Measurements from ENCODE around the gene TSPAN5.

Gene TSPAN5

GRCh38 chr4:98581126-98581525 is 77.3 kb downstream of the TSPAN5 start:
- DNase-seq, result no peak

DNA sequence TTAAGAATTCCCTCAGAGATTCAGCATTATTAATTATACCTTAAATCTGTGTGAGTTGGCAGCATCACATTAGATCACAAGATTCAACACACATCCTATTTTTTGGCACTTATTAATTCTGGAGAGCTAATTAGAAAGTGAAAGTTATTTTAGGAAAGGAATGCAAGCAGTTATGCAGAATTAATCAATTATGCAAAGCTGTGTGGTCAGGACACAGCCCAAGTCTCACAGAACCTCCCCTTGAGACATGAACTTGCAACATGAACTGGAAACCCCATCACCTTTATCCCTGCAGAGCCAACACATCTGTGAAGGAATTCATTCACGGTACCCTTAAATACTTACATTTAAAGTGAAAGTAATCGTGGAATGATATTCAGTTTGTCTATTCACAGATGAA is 80.5 kb downstream of the TSPAN5 start:
- DNase-seq, result no peak

GRCh38 chr4:98574816-98575215 is 83.6 kb downstream of the TSPAN5 start:
- no peak for DNase-seq

DNA sequence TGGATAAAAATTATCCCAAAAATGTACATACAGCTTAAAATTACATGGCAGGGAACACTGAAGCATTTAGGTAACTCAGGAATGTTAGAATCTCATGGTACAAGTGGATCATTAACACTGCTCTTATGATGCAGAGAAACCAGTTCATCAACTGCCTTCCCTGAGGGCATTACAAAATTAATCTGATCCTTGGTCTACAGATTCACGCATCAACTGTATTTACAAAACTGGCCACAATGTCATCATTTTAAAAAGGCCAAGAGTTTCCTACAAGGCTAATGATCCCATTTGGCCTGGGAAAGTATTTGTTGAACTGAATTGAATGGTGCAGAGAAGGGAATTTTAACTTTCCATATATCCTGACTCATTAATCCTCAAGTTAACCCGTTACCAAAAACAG is 84.6 kb downstream of the TSPAN5 start:
- no peak for DNase-seq

- no peak for DNase-seq
These were observed 85.7 kb downstream of the TSPAN5 start for GRCh38 chr4:98572697-98573096.

- DNase-seq, result no peak
These were observed 87.1 kb downstream of the TSPAN5 start for GRCh38 chr4:98571161-98571786.

DNA sequence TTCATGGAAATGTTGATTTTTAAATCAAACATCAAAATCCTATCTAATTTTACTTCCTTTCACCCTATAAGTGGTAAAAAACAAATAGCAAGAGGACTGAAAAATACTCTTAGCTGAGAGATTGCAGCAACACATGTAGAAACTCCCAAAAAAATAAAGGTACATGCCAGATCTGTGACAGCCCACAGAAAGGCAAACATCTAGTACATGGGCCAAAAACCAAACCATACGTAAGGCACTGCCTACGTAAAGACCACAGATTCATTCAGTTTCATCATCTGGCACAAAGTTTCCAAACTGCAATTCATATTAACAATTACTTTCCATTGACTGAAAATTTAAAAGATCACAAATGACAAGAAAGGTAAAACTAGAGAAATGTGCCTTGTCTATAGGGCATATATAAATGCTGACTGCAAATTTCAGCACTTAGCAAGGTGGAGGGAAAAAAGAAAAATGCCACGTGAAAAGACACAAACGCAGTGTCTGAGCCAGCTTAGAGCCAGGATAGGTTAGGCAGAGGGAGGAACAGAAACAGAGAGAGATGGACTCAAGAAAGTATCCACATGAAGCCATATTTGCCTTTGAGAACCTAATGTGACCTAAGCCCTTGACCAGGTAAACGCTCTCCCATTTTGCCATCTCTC is 88.1 kb downstream of the TSPAN5 start:
- DNase-seq, result no peak

DNA sequence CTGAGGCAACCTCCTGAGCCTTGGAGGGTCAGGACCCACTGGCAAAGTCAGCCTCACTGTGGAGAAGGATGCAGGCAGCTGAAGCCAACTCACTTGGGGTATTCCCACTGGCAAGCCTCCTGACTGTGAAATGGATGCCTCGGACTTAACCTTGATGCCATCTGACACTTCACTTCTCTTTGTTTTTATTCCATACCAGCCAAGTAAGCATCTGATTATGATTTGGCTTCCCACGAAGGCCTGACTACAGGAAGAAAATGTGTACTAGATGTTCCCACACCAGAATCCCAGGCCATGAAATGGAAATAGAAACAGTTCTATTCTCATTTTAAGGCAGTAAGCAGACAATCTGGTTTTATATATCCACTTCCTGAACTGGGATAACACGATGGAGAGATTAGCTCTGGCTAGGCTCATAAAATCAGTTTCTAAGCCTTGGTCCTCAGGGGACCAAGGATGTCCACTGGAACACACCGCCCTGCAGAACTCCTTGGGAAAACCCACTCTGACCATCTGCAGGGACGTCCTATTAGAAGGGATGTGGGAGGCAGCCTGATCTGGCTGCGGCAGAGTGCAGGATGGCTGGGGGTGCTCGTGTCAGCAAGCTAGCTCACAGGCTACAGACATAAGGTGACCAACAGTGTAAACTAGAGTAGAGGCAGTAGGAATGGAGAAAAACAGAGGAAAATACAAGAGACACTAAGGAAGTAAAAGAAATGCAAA is 89.3 kb downstream of the TSPAN5 start:
- DNase-seq, result no peak

DNA sequence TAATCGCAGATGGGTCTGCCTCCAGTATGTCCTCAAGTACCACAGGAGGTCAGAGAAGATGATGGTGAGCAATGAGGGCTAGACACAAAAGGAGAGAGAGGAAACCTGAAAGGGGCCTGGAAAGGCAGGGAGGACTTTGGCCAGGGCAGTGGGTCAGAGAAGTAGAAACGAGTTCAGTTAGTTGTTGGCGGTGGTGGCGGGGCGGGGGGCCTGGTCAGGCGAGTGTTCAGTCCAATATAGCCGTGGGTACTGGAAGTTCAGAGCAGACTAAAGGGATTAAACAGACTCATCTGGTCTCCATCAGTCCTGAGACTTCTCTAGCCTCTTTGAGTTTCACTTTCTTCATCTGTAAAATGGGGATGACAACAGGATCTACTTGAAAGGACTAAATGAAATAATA is 90.8 kb downstream of the TSPAN5 start:
- no peak for DNase-seq

DNA sequence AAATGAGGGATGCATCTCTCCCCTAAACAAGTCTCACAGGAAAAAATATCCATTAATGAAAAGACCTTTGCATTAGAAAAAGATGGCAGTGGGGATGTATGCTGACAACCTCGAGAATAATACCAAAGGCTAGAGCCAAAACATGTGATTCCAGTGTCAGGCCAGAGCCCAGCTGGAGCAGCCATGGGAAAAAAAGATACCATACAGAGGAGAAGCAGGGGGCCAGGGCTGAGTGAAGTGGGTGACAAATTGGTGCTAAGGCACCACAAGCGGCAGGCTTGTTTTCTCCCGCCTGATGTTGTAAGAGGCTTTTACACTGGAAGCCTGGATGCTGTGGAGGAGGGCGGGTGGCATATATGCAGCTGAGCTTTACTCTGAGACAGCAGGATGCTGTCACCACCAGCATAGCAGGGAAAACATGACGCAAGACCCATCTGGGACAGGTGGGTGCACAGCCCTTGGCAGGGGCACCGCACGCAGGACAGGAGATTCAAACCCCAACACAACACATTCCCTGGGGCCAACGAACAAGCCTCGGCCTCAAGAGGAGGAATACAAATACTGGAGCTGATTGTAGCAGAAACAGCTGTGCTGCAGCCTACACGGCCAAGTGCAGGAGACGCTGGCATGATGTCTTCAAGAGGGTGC is 91.9 kb downstream of the TSPAN5 start:
- no peak for DNase-seq

DNA sequence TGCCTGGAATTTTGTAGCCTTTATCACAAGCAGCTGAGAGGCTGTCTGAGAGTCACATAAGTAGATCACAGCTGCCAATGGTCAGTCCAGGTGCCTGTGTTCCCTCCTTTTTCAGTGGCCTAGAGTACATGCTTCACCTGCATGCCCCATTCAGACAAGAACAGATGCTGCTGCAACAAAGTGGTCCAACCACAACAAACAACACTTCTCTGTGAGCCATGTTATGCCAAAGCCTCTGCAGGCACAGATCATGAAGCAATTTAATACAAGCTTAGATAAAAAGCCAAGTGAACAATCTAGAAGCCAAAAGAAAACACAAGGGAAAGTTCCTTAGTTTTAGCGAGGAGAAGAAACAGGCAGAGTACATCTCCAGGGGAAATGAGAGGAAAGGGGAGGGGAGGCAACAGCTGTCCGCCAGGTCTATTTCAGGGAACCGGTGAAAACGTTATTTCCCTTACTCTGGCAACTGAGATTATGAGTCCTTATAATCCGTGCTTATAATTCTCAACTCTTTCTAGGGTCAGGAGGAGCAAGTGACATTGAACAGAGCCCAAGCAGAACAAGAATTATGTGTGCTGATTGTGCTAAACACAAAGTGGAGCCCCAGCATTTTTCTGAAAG is 92.6 kb downstream of the TSPAN5 start:
- DNase-seq, result no peak

DNA sequence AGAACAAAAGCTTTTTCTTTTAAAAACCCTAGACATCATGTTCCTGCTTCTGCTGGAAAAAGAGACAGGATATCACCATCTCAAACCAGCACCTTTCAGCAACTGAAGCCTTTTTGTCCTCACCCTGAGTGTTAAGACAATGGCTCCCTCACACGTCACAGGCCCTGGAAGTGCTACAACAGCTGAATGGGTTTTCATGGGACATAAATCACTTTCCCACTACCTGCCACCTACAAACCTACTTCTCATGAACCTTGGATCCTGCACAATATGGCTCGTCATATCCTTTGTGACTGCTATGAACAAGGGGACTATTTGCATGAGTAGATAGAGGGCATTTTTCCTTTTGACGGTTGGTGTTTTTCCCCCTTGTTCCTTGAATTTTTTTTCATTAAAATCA is 93.6 kb downstream of the TSPAN5 start:
- DNase-seq, result no peak

- DNase-seq, result no peak
These were observed 98.1 kb downstream of the TSPAN5 start for GRCh38 chr4:98560321-98560720.

- no peak for DNase-seq
These were observed 99.8 kb downstream of the TSPAN5 start for GRCh38 chr4:98558471-98559169.

GRCh38 chr4:98557194-98557892 is 101.1 kb downstream of the TSPAN5 start:
- DNase-seq, result no peak

DNA sequence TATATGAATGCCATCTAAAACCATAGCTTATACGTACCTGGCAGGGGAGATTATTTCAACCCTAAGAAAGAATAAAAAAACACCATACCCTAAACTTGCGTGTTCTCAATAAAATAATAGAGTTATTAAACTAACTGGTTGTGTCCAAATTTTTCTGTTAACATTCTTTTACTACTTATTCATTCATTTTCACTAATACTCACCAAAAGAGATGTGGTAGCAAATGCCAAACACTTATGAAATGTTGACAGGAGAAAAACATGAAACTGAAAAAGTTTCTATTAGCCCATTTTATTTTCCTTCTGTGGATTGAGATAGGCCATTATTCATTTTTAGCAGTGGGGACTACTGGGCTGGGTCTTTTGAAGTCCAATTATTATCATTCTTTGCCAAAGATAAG is 102.0 kb downstream of the TSPAN5 start:
- DNase-seq, result no peak

DNA sequence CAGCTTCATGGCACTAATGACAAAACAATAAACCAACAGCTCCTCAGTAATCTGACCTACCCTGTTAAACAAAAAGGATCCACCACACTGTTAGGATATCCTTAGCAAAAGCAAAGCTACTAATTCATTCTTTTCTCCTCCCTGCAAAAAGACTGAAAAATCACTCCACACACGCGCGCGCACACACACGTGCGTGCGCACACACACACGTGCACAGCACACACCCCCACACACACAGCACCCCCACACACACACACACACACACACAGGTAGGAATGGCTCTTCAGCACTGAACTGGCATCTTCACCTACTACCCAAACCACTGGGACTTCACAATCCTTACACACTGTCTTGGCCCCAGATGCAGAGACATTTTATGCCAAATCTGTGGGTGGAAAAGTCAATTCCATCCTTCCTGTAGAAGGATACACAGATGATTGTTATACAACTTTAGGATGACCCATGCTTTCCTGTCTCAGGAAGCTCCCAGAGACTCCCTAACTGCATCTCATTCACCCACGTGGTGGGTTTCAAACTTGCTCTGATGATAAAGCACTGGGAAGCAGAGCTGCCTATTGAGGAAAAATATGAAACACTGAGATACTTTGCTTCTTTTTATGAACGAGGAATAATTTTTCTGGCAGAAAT is 102.5 kb downstream of the TSPAN5 start:
- no peak for DNase-seq

GRCh38 chr4:98546910-98547594 is 111.4 kb downstream of the TSPAN5 start:
- no peak for DNase-seq

GRCh38 chr4:98544818-98545414 is 113.5 kb downstream of the TSPAN5 start:
- no peak for DNase-seq

DNA sequence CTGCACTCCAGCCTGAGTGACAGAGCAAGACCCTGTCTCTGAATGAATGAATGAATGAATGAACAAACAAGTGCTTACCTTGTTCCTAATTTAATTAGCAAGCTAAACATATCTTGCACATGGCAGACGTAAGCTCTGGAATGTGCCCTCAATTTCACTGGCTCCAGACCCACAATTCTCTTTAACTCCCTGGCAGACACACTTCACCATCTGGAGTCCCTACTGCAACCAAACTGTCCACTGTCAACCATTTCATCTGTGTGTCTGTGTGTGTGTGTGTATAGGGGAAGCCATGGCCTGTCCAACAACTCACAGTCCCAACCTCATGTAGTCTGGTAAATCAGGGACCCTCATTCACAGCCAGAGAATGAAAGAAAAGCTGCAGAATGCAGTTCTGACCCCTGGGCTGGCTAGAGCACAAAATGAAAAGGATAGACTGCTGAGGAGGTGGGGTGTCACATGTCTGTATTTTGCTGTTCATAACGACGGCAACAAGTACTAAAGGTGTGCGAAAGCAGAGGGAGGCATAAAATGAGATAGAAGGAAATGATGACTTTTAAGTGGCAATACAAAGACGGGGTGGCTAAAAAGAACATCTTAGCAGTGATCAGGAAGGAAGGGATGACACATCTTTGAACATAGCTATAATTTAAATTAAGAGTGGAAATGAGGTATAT is 114.1 kb downstream of the TSPAN5 start:
- no peak for DNase-seq
